ENCODE data around the gene RBMS3.

DNA sequence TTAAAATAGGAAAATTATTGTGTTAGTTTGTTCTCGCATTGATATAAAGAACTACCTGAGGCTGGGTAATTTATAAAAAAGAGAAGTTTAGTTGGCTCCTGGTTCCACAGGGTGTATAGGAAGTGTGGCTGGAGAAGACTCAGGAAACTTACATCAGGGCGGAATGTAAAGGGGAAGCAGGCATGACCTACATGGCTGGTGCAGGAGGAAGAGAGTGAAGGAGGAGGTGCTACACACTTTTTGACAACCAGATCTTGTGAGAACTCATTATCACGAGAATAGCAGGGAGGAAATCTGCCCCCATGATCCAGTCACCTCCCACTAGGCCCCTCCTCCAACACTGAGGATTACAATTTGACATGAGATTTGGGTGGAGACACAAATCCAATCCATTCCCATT, 490.7 kb downstream of the RBMS3 start:
- TF ChIP-seq, protein P1, sequence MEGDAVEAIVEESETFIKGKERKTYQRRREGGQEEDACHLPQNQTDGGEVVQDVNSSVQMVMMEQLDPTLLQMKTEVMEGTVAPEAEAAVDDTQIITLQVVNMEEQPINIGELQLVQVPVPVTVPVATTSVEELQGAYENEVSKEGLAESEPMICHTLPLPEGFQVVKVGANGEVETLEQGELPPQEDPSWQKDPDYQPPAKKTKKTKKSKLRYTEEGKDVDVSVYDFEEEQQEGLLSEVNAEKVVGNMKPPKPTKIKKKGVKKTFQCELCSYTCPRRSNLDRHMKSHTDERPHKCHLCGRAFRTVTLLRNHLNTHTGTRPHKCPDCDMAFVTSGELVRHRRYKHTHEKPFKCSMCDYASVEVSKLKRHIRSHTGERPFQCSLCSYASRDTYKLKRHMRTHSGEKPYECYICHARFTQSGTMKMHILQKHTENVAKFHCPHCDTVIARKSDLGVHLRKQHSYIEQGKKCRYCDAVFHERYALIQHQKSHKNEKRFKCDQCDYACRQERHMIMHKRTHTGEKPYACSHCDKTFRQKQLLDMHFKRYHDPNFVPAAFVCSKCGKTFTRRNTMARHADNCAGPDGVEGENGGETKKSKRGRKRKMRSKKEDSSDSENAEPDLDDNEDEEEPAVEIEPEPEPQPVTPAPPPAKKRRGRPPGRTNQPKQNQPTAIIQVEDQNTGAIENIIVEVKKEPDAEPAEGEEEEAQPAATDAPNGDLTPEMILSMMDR (IDR thresholded peaks at IDR 0.05; ENCODE audit: poor library complexity), result no peak
- no peak for TF ChIP-seq EZH2 (IDR thresholded peaks at IDR 0.05; ENCODE audit: borderline replicate concordance)

Data from hepatocyte (in vitro differentiated cells).